Tibial nerve (tissue), 4 donors: Measurements from ENCODE around the gene ARPP21. TPM values are rescaled to one million over a fixed set of nuclear protein-coding genes. Genes with fewer than 3 reads are reported as not detected.
"Not testable (repeated sequence)": the region's sequence is repeated elsewhere in the genome, so short reads cannot be mapped to it uniquely, and the experiment has no call there.

Experiments used
- DNase-seq, 2 donors: peaks; one replicate each; pipeline ENCODE4 v3.0.0-alpha.2; 2019; ENCODE audit warnings: low spot score in 2 of 2
- H3K27ac ChIP-seq, 4 donors: fragments of 200-600 bp; sonication (generic) in 3 of 4; one replicate each; pipeline ENCODE4 v1.5.1; 2017 to 2019; ENCODE audit warnings: mild to moderate bottlenecking in 1 of 4
- H3K27me3 ChIP-seq, 2 donors: fragments of 200-600 bp; sonication (generic) in 1 of 2; one replicate each; pipeline versions ENCODE4 v1.5.1 to v1.6.0; 2017 to 2019
- H3K36me3 ChIP-seq, 3 donors: fragments of 200-600 bp; sonication (generic); one replicate each; pipeline ENCODE4 v1.5.1; 2018 to 2019
- H3K4me1 ChIP-seq, 4 donors: fragments of 200-600 bp; sonication (generic) in 3 of 4; one replicate each; pipeline ENCODE4 v1.5.1; 2017 to 2019
- H3K4me3 ChIP-seq, 4 donors: fragments of 200-600 bp; sonication (generic) in 3 of 4; one replicate each; pipeline ENCODE4 v1.5.1; 2017 to 2019; ENCODE audit warnings: mild to moderate bottlenecking in 1 of 4, moderate library complexity in 1 of 4
- H3K9me3 ChIP-seq, 4 donors: fragments of 200-600 bp; sonication (generic) in 3 of 4; one replicate each; pipeline ENCODE4 v1.5.1; 2017 to 2019
- CTCF ChIP-seq, 5 experiments: fragments of 200-600 bp in 3 of 5; fragments of 450-650 bp in 2 of 5; sonication (generic) in 3 of 5; IDR thresholded peaks; one replicate each; pipeline ENCODE4 v1.5.1; 2016 to 2019; ENCODE audit warnings: antibody characterized with exemption in 5 of 5, mild to moderate bottlenecking in 3 of 5, moderate library complexity in 2 of 5
- EP300 ChIP-seq, 2 donors: sonication (generic); formaldehyde crosslinking; IDR thresholded peaks; one replicate each; pipeline ENCODE4 v1.6.1; 2017; ENCODE audit warnings: antibody characterized with exemption in 2 of 2, mild to moderate bottlenecking in 1 of 2
- POLR2A ChIP-seq, 2 donors: fragments of 450-650 bp; IDR thresholded peaks; one replicate each; pipeline ENCODE4 v1.6.1; 2017; ENCODE audit warnings: antibody characterized with exemption in 2 of 2, mild to moderate bottlenecking in 2 of 2, moderate library complexity in 2 of 2
- WGBS, 2 donors: methylation state at CpG; one replicate each; pipeline ENCODE4 v1.1.5; 2018; 5-methylcytosine and 5-hydroxymethylcytosine counted together
- total RNA-seq, 4 donors: library from RNA; depleted of rRNA; stranded (reverse); fragments of >200 nt; gene quantifications; one replicate each; pipeline ENCODE4 v1.1.0, GENCODE V29; 2016

Gene ARPP21
- total RNA-seq, 4 donors from 2014 or later: not detected

GRCh38 chr3:35789042-35789831 is 149.9 kb downstream of the ARPP21 start:
- Histone ChIP-seq H3K4me1 (no peaks in the 10 kb centered on the region), H3K9me3 (no peaks in the 10 kb centered on the region), H3K27me3 (no peaks in the 10 kb centered on the region), H3K4me3 (no peak overlapping the region), H3K36me3 (no peaks in the 10 kb centered on the region), H3K27ac (no peak overlapping the region)
- TF ChIP-seq POLR2A (IDR thresholded peaks at IDR 0.05) (no peak), EP300 (IDR thresholded peaks at IDR 0.05) (no peak), CTCF (IDR thresholded peaks at IDR 0.05) (no peak)
- DNase-seq: no peak
- 58 to 59% methylated on average over 4 of the region's 4 CpGs for WGBS, 2 donors

GRCh38 chr3:35790764-35791163 is 151.4 kb downstream of the ARPP21 start:
- Histone ChIP-seq H3K27me3 (no peaks in the 10 kb centered on the region), H3K4me1 (no peaks in the 10 kb centered on the region), H3K36me3 (no peaks in the 10 kb centered on the region), H3K9me3 (no peaks in the 10 kb centered on the region), H3K4me3 (no peak overlapping the region), H3K27ac (no peak overlapping the region)
- no peak for DNase-seq
- TF ChIP-seq CTCF (IDR thresholded peaks at IDR 0.05): no peak
- no peak for TF ChIP-seq POLR2A (IDR thresholded peaks at IDR 0.05)
- no peak for TF ChIP-seq EP300 (IDR thresholded peaks at IDR 0.05)
- WGBS, 2 donors: 93 to 95% methylated on average over 1 of the region's 1 CpG

- no peak for TF ChIP-seq EP300 (IDR thresholded peaks at IDR 0.05)
- no peak for TF ChIP-seq CTCF (IDR thresholded peaks at IDR 0.05)
- TF ChIP-seq POLR2A (IDR thresholded peaks at IDR 0.05): no peak
- 100% methylated on average over 1 of the region's 1 CpG for WGBS, 2 donors
- H3K4me3 ChIP-seq: no peak overlapping the region
These were observed 154.3 kb downstream of the ARPP21 start for GRCh38 chr3:35793667-35794066.

GRCh38 chr3:35800960-35801459 is 161.7 kb downstream of the ARPP21 start:
- Histone ChIP-seq H3K36me3 (no peaks in the 10 kb centered on the region), H3K27ac (no peak overlapping the region), H3K4me1 (no peaks in the 10 kb centered on the region), H3K9me3 (no peaks in the 10 kb centered on the region), H3K4me3 (no peak overlapping the region), H3K27me3 (no peaks in the 10 kb centered on the region)
- TF ChIP-seq CTCF (IDR thresholded peaks at IDR 0.05) (no peak), POLR2A (IDR thresholded peaks at IDR 0.05) (no peak), EP300 (IDR thresholded peaks at IDR 0.05) (no peak)
- 100% methylated on average over 1 of the region's 1 CpG; no CpG with 5 or more reads in 1 of the 2 donors for WGBS, 2 donors
- no peak for DNase-seq

More at GRCh38 chr3:35793667-35794066, 154.3 kb downstream of the ARPP21 start:
- Histone ChIP-seq H3K36me3 (no peaks in the 10 kb centered on the region), H3K27ac (no peak overlapping the region), H3K9me3 (no peaks in the 10 kb centered on the region), H3K27me3 (no peaks in the 10 kb centered on the region), H3K4me1 (no peaks in the 10 kb centered on the region)
- no peak for DNase-seq

- TF ChIP-seq EP300 (IDR thresholded peaks at IDR 0.05) (no peak), POLR2A (IDR thresholded peaks at IDR 0.05) (no peak), CTCF (IDR thresholded peaks at IDR 0.05) (no peak)
- H3K4me3 ChIP-seq: no peak overlapping the region
- peaks cover 0 to 4% (median 0%) of the 10 kb centered on the region in 4 donors for H3K9me3 ChIP-seq
- no peaks in the 10 kb centered on the region for H3K27me3 ChIP-seq
- 73 to 78% methylated on average over 4 of the region's 4 CpGs for WGBS, 2 donors
- no peaks in the 10 kb centered on the region for H3K4me1 ChIP-seq
- H3K36me3 ChIP-seq: no peaks in the 10 kb centered on the region
- H3K27ac ChIP-seq: no peak overlapping the region
- DNase-seq: no peak
These were observed 175.2 kb downstream of the ARPP21 start for GRCh38 chr3:35814531-35814930.

GRCh38 chr3:35815796-35816195 is 176.5 kb downstream of the ARPP21 start:
- not testable (repeated sequence) for H3K4me3 ChIP-seq, H3K27me3 ChIP-seq, H3K36me3 ChIP-seq, H3K9me3 ChIP-seq, H3K27ac ChIP-seq, H3K4me1 ChIP-seq, DNase-seq
